ENCODE results near the gene FGF8.
A peak's percentile ranks its signal among the peaks of the same experiment; 100 is the strongest.
"Not testable (repeated sequence)": the region's sequence is repeated elsewhere in the genome, so short reads cannot be mapped to it uniquely, and the experiment has no call there.

The FGF8 gene, protein sequence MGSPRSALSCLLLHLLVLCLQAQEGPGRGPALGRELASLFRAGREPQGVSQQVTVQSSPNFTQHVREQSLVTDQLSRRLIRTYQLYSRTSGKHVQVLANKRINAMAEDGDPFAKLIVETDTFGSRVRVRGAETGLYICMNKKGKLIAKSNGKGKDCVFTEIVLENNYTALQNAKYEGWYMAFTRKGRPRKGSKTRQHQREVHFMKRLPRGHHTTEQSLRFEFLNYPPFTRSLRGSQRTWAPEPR

GRCh38 chr10:101775273-101776160 is at the start of gene FGF8:
TSS of gene FGF8 (minus strand) at chr10:101776114. CDS start at chr10:101775900, 214 bp downstream.
- DNase-seq: no peak

GRCh38 chr10:101824736-101825135 is 48.8 kb upstream of the FGF8 start:
- DNase-seq: no peak

- no peak for DNase-seq
Measured at GRCh38 chr10:101818872-101819633, 43.1 kb upstream of the FGF8 start.

- DNase-seq: peak; percentile 91
Measured at GRCh38 chr10:101818119-101818871, 42.4 kb upstream of the FGF8 start, which contains the start of gene OGA. TSS of gene OGA (minus strand) at chr10:101818444. CDS start at chr10:101818022, 422 bp downstream.

DNA sequence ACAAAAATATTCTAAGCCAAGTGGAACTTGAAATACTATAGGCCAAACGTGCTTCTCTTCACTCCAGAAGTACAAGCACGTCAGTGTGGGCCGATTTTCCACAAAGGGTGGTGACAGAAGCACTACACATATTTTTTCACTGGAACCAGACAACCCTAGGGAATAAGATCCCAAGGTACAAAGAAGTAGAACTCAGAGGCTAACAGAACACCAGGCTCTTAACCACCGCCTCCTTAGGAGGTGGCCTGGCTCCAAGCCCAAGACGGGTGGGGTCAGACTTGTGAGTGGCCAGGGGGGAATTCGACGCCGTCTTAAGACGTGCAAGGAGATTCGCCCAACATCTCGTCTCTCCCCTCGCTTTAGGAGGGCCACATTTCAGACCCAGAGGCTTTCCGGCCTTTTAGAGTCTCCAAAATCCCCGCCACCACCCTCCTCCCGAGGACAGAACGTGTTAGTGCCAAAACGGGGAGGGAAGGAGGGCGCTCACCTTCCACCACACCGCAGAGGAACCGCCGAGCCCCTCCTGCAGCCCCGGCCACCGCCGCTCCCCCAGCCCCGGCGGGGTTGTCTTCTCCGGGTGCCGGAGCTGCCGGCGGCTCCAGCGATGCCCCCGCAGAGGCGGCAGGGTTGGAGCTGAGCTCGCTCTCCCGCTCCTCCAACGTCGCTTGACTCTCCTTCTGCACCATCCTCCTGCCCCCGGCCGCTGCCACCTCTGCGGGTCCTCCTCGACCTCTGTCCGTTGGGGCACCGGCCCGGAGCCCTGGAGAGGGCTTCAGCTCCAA is 41.6 kb upstream of the FGF8 start:
- no peak for DNase-seq

DNA sequence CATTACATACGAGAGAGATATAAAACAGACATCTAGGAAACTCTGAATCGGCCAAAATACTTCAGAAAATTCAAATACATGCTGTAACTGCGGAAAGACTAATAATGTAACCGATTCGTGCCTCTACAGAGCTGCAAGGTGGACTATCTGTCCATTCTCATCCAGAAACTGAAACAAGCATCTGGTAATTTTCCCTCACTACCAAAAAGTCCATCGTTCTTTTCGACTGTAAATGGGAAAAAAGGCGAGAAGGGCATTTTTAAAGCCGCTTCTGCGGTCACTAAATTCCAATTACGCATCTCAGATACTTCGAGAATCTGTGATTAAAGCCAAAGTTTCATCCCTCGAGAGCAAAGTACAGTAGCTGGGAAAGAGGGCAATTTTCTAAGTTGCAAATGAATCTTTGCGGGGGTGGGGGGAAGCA is 41.0 kb upstream of the FGF8 start:
- no peak for DNase-seq

- no peak for DNase-seq
Measured at GRCh38 chr10:101816376-101816775, 40.5 kb upstream of the FGF8 start.

DNA sequence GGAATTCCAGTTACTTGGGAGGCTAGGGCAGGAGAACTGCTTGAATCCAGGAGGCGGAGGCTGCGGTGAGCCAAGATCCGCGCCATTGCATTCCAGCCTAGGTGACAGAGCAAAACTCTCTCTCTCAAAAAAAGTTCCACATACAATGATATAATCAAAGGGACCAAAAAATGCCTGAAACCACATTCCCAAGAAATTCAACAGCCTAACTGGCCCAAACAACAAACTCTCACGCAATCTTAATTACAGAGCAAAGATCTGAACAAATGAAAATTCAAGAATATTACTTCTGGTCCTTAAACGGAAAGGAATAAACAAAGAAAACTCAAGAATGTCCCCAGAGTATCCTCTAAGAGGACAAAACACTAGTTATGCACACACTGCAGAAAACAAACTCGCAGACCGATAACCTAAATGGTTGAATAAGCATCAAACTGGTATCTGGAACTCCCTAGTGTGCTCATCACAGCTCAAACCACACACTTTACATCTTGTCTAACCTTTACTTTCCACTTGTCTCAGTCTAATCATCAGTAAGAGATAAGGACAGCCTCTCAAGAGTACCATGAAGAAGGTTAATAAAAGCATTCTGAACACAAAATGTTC is 38.7 kb upstream of the FGF8 start:
- DNase-seq: no peak

GRCh38 chr10:101812606-101813005 is 36.7 kb upstream of the FGF8 start:
- no peak for DNase-seq

GRCh38 chr10:101807158-101807557 is 31.2 kb upstream of the FGF8 start:
- DNase-seq: no peak

- no peak for DNase-seq
Measured at GRCh38 chr10:101803511-101803910, 27.6 kb upstream of the FGF8 start.

GRCh38 chr10:101797403-101798059 is 21.6 kb upstream of the FGF8 start:
- DNase-seq: no peak

GRCh38 chr10:101793526-101793925 is 17.6 kb upstream of the FGF8 start:
- DNase-seq: no peak

GRCh38 chr10:101789686-101790085 is 13.8 kb upstream of the FGF8 start:
- no peak for DNase-seq

DNA sequence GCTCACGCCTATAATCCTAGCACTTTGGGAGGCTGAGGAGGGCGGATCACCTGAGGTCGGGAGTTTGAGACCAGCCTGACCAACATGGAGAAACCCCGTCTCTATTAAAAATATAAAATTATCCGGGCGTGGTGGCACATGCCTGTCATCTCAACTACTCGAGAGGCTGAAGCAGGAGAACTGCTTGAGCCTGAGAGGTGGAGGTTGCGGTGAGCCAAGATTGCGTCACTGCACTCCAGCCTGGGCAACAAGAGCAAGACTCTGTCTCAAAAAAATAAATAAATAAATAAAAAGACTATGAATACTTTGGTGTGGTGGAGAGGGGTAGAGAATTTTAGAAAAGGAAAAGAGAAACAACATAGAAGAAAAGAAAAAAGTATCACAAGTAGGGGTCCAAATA is 13.3 kb upstream of the FGF8 start:
- not testable (repeated sequence) for DNase-seq

DNA sequence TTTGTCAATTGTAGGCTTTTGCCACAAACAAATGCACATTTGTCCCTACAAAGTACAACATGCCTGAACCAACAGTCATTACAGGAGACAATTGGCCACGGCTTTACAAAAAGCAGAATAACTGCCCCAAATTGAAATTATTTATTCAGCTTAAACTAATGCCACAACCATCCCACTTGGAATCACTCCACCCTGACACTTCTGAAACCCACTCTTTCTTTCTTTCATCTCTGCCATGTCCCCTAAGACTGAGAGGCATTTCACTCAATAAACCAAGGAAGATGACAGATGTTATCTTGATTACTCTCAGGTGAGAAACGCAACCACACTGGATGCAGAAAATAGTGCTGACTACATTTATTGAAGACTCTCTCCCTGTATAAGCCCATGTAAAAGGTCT is 9.9 kb upstream of the FGF8 start:
- DNase-seq: no peak

GRCh38 chr10:101784558-101784957 is 8.6 kb upstream of the FGF8 start:
- DNase-seq: no peak

- no peak for DNase-seq
Measured at GRCh38 chr10:101783736-101784118, 7.8 kb upstream of the FGF8 start.

DNA sequence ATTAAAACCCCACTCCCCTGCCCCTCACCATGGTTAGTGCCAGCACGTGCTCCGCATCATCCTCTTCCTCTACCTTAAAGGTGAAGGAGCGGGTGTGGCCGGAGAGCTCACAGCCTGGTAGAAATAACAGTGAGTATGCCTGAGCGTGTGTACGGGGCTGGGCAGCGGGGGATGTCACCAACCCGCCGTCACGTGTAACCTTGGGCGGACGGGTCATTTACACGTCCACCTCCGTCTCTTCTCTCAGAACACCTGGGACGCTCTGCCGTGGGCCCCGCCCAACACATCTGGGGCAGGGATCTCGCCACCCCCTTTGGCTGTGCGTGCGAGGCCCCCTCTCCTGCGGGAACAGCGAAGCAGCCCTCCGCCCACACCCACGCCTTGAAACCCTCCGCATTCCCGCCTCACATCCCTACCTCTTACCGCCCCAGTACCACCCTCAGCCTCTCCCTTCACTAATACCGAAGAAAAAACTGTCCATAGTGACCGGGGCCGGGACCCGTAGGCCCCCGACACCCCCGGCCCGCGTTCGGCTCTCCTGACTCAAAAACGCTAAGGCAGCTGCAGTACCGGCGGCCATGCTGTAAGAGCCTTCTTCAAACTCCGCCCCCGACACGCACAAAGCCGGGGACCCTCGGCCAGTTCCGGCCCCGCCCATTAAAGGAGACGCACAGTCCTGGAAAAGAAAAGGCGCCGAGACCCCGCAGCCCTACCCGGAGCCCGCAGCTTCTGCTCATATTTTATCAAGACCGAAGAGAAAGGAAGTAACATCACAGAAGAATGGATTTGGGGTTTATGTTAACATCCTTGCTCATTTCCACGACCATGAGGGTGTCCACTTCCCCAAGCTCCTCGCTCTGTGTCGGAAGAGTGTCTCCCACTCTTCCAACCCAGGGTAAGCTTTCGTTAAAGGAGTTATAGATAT is 7.2 kb upstream of the FGF8 start, which contains the start of gene NPM3:
Gene NPM3 (minus strand): TSS at position 636 of the 925 bp plus-strand sequence. CDS start 56 bp downstream, at position 580.
- DNase-seq: no peak
